SKM-1 (cell line): ENCODE measurements around the gene AHCTF1.
"Not testable (repeated sequence)": the region's sequence is repeated elsewhere in the genome, so short reads cannot be mapped to it uniquely, and the experiment has no call there.

Experiments used
- DNase-seq: peaks from one replicate; lab custom pipeline; 2025; ENCODE audit not compliant: unreplicated experiment; lab: John Stamatoyannopoulos, UW

Gene AHCTF1

GRCh38 chr1:246919902-246920301 lies 11.8 kb downstream of the AHCTF1 start:
- DNase-seq: no peak

DNA sequence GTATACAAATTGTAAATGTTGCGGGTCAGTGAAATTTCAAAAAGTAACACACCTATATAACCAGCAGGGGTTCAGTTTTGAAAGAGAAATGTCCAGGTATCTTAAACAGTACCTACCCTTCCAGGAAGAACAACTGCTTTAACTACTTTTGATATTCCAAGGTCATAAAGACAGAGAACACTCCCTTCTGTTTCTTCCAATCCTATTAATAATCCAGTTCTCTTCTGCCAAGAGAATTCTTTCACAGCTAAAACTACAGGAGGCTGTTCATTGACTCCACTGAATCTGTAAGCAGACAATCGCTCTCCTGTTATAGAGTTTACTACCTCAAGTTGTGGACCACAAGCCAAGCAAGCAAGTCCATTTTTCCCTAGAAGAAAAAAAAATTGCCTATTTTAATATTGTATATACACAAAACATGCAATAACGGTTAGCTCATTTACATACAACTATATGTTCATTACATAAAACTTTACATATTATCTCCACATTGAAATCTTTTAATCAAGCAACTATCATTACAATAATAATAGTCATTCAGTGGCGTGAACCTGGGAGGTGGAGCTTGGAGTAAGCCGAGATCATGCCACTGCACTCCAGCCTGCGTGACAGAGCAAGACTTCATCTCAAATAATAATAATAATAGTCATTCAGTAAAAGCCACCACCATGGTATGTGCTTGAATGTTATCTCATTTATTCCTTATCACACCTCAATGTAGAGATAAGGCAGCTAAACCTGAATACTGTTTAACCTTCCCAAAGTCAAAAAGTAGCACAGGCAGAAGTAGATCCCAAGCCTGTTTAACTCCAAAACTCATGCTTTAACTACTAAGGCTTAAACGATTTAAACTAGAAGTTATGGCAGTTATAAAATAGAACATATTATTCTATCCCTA lies 15.5 kb downstream of the AHCTF1 start:
- DNase-seq: not testable (repeated sequence)

DNA sequence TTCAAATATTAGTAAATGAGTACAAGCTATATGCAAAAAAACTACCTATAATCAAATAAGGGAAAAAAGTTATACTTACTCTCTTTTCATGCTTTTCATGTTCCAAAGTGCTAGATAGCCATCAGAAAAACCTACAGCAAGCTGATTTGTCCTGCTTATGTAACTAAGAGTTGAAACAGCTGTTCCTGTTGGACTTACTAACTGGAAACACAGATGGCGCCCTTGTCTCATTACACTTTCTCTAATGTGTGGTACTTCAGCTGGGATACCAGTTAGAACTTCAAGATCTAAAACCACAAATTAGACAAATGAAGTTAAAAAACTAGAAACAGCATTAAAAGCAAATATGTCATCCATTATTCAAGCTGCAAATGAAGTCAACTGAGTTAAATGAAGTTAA lies 24.3 kb downstream of the AHCTF1 start:
- peak; percentile 29 for DNase-seq

DNA sequence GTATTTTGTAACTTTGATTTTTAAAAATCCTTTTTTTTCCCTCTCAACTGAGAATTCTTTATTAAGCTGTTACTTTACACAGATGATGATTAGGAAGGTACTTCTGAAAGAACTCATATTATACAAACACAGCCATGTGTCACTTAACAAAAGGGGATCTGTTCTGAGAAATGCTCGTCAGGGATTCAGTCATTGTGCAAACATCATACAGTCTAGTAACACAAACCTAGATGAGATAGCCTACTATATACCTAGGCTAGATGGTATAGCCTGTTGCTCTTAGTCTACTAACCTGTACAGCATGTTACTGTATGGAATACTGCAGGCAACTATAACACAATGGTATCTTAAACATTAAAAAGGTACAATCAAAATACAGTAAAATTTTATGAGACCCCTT lies 24.9 kb downstream of the AHCTF1 start:
- no peak for DNase-seq

DNA sequence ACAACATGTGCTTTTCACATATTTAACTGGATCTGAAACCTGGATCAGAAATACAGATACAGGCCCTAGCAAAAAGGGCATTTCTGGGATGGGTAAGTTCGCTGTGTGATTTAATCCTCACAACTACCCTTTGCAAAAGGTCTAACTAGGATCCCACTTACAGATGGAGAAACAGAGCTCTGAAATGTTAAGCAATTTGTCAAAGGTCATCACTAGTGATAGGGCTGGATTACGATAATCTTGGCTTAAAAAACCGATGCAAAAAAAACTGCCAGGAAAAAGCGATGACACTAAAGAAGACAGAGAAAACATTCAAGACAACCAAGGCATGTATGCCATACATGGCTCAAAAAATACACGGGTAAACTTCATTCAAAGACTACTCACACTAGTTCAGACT lies 29.9 kb downstream of the AHCTF1 start:
- no peak for DNase-seq

GRCh38 chr1:246897302-246897701 lies 34.4 kb downstream of the AHCTF1 start:
- DNase-seq: no peak

GRCh38 chr1:246893191-246893939 lies 38.4 kb downstream of the AHCTF1 start:
- DNase-seq: no peak

GRCh38 chr1:246891105-246891504 lies 40.6 kb downstream of the AHCTF1 start:
- no peak for DNase-seq

DNA sequence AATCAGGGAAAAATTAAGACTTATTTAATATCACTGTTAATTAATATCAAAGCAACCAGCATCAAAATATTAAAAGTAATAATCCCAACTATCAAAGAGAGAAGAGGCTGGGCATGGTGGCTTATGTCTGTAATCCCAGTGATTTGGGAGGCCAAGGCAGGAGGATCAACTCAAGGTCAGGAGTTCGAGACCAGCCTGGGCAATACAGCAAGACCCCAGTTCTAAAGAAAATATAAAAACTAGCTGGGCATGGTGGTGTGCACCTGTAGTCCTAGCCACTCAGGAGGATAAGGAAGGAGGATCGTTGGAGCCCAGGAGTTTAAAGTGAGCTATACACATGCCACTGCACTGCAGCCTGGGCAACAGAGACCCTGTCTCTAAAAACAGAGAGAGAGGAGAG lies 43.2 kb downstream of the AHCTF1 start:
- no peak for DNase-seq

GRCh38 chr1:246885389-246885788 lies 46.4 kb downstream of the AHCTF1 start:
- DNase-seq: not testable (repeated sequence)

GRCh38 chr1:246878551-246878950 lies 53.2 kb downstream of the AHCTF1 start:
- no peak for DNase-seq

DNA sequence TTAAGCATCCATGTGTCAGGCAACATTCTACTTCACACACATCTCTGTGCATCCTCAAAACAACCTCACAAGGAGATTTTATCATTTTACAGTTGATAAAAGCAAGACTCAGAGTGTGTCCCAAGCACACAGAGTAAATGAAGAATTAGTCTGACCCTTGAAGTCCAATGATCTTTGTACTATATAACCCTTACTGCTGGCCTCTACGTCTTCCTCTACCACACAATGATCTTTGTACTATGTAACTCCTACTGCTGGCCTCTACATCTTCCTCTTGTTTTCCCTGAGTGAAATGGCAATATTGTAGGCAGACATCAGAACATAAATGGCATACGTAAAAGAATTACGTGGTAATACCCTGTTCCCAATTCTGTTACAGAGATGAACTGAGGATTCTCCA lies 55.3 kb downstream of the AHCTF1 start:
- no peak for DNase-seq

- DNase-seq: no peak
These were observed 56.4 kb downstream of the AHCTF1 start for GRCh38 chr1:246875041-246876026.

- no peak for DNase-seq
These were observed 65.8 kb downstream of the AHCTF1 start for GRCh38 chr1:246865921-246866320.

- not testable (repeated sequence) for DNase-seq
These were observed 68.0 kb downstream of the AHCTF1 start for GRCh38 chr1:246863791-246864190.

- no peak for DNase-seq
These were observed 71.3 kb downstream of the AHCTF1 start for GRCh38 chr1:246860401-246860800.

- no peak for DNase-seq
These were observed 75.4 kb downstream of the AHCTF1 start for GRCh38 chr1:246856371-246856770.

- not testable (repeated sequence) for DNase-seq
These were observed 81.1 kb downstream of the AHCTF1 start for GRCh38 chr1:246850640-246851039.

GRCh38 chr1:246843876-246844275 lies 87.9 kb downstream of the AHCTF1 start:
- DNase-seq: no peak

DNA sequence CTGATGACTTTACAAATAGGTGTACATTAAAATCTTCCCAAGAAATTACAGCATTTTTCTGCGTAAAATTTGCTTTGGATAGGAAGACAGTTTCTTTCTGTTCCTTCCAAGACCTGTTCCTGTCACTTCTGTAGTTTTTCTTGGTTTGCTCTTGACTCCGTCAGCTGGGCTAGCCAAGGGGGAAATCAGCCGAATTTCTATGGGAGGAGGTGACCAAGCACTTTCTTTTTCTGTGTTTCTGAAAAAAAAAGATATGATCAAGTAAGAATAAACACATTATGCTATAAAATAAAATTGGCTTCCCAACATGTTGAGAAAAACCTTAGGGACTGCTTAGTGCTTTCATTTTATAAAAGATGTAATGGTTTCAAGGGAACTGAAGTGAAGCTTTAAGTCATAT lies 91.0 kb downstream of the AHCTF1 start:
- DNase-seq: not testable (repeated sequence)

DNA sequence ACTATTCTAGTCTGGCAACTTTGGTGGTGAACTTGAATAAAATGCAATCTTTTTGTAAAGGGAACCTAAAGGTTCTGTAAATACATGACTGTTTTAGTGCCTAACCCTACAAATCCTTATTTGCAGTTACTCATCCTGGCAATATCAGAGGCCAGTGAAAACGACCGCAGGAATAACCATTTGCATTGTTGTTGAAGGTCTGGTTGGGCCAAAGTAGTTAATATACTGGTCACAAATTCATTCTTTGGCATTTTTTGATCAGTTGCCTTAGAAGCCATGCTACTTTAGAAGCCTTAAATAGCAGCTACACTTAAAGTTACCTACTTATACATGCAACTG lies 93.7 kb downstream of the AHCTF1 start:
- DNase-seq: no peak
